ENCODE measurements around the gene PTH2. TPM values are rescaled to one million over a fixed set of nuclear protein-coding genes. Genes with fewer than 3 reads are reported as not detected.
"Not testable (repeated sequence)": the region's sequence is repeated elsewhere in the genome, so short reads cannot be mapped to it uniquely, and the experiment has no call there.

PTH2 gene
- polyA plus RNA-seq, 3 donors = not detected

DNA sequence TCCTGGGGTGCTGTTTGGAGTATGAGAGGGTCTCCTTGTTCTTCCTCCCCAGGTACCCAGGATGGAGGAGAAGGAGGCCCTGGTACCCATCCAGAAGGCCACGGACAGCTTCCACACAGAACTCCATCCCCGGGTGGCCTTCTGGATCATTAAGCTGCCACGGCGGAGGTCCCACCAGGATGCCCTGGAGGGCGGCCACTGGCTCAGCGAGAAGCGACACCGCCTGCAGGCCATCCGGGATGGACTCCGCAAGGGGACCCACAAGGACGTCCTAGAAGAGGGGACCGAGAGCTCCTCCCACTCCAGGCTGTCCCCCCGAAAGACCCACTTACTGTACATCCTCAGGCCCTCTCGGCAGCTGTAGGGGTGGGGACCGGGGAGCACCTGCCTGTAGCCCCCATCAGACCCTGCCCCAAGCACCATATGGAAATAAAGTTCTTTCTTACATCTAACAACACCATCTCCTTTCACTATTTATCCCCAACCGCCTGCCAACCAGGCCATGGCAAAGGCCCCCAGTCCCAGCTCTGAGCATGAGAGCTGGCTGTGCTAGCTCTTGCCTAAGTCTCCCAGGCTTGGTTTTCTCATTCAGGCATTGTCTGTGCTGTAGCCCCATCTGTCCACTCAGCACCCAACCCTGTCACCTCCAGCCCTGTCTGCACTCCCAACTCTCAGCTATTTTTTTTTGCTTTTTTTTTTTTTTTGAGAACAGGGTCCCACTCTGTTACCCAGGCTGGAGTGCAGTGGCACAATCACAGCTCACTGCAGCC is 48.4 kb downstream of the PTH2 start:
- H3K4me1 Mint-ChIP-seq = no peaks in the 10 kb centered on the region
- Histone ChIP-seq H3K4me2 (replicated peaks; ENCODE audit: extremely low read depth, low read length, poor library complexity, severe bottlenecking) (no peak overlapping the region), H3K79me2 (ENCODE audit: insufficient read depth, low read length) (no peaks in the 10 kb centered on the region), H3K4me1 (ENCODE audit: control insufficient read depth in 1 of 2, insufficient read depth in 2 of 2, low read length in 2 of 2) (no peaks in the 10 kb centered on the region), H3K27me3 (ENCODE audit: control insufficient read depth in 2 of 2, insufficient read depth in 2 of 2, low read length in 2 of 2) (no peaks in the 10 kb centered on the region), H3K9me3 (replicated peaks in 1 of 2; ENCODE audit: control insufficient read depth in 1 of 2, insufficient read depth in 1 of 2, low read length in 2 of 2) (peaks cover 2 to 9% of the 10 kb centered on the region in 2 donors), H3K4me3 (replicated peaks in 1 of 3; ENCODE audit: low read depth in 2 of 3, low read length in 3 of 3) (no peak overlapping the region), H3K36me3 (replicated peaks in 1 of 2; ENCODE audit: control insufficient read depth in 1 of 2, insufficient read depth in 2 of 2, low read length in 2 of 2) (no peaks in the 10 kb centered on the region), H3K9ac (ENCODE audit: insufficient read depth, low read length, poor library complexity, severe bottlenecking) (no peak overlapping the region), H3K27ac (ENCODE audit: low read depth in 1 of 2, low read length in 2 of 2) (no peak overlapping the region), H2AFZ (ENCODE audit: insufficient read depth, low read depth, low read length, poor library complexity, severe bottlenecking) (no peak overlapping the region), H4K20me1 (ENCODE audit: insufficient read depth, low read length) (no peaks in the 10 kb centered on the region)
- WGBS (ENCODE audit: insufficient coverage) = 94% methylated on average over 9 of the region's 16 CpGs
- peaks cover 6 to 12% (median 7%) of the 10 kb centered on the region in 3 donors for H3K27me3 Mint-ChIP-seq (ENCODE audit: low read depth in 3 of 3)
- no peak for DNase-seq
- intact Hi-C loops (cut with micrococcal nuclease) = loop anchor here in 1 of 2 donors (10.0 kb wide), 1 partner anchor 50 kb away; the partner anchor contains the start of genes GFY and PTH2
- peaks cover 4 to 13% (median 11%) of the 10 kb centered on the region in 7 donors for H3K9me3 Mint-ChIP-seq
- H3K4me3 Mint-ChIP-seq = no peak overlapping the region
- TF ChIP-seq, protein P1, sequence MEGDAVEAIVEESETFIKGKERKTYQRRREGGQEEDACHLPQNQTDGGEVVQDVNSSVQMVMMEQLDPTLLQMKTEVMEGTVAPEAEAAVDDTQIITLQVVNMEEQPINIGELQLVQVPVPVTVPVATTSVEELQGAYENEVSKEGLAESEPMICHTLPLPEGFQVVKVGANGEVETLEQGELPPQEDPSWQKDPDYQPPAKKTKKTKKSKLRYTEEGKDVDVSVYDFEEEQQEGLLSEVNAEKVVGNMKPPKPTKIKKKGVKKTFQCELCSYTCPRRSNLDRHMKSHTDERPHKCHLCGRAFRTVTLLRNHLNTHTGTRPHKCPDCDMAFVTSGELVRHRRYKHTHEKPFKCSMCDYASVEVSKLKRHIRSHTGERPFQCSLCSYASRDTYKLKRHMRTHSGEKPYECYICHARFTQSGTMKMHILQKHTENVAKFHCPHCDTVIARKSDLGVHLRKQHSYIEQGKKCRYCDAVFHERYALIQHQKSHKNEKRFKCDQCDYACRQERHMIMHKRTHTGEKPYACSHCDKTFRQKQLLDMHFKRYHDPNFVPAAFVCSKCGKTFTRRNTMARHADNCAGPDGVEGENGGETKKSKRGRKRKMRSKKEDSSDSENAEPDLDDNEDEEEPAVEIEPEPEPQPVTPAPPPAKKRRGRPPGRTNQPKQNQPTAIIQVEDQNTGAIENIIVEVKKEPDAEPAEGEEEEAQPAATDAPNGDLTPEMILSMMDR (IDR thresholded peaks at IDR 0.05) = no peak
- no peak overlapping the region for H3K27ac Mint-ChIP-seq
- H3K36me3 Mint-ChIP-seq = no peaks in the 10 kb centered on the region

DNA sequence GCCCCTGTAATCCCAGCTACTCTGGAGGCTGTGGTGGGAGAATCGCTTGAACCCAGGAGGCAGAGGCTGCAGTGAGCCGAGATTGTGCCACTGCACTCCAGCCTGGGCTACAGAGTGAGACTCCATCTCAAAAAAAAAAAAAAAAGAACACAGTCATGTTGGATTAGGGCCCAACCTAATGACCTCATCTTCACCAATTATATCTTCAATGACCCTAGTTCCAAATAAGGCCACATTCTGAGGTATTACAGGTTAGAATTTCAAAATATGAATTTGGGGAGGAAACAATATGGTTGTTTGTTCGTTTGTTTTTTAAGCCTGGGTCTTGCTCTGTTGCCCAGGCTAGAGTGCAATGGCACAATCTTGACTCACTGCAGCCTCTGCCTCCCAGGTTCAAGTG is 50.1 kb downstream of the PTH2 start:
- H2AFZ ChIP-seq (ENCODE audit: insufficient read depth, low read depth, low read length, poor library complexity, severe bottlenecking) = not testable (repeated sequence)

More for the DNA sequence above, 50.1 kb downstream of the PTH2 start:
- not testable (repeated sequence) for H3K4me3 Mint-ChIP-seq; H4K20me1 ChIP-seq (ENCODE audit: insufficient read depth, low read length); H3K4me2 ChIP-seq (replicated peaks; ENCODE audit: extremely low read depth, low read length, poor library complexity, severe bottlenecking); H3K9ac ChIP-seq (ENCODE audit: insufficient read depth, low read length, poor library complexity, severe bottlenecking); H3K36me3 ChIP-seq (replicated peaks in 1 of 2; ENCODE audit: control insufficient read depth in 1 of 2, insufficient read depth in 2 of 2, low read length in 2 of 2); H3K79me2 ChIP-seq (ENCODE audit: insufficient read depth, low read length); H3K27me3 ChIP-seq (ENCODE audit: control insufficient read depth in 2 of 2, insufficient read depth in 2 of 2, low read length in 2 of 2); H3K27ac Mint-ChIP-seq; H3K4me1 Mint-ChIP-seq; DNase-seq; H3K36me3 Mint-ChIP-seq; H3K4me1 ChIP-seq (ENCODE audit: control insufficient read depth in 1 of 2, insufficient read depth in 2 of 2, low read length in 2 of 2); H3K27ac ChIP-seq (ENCODE audit: low read depth in 1 of 2, low read length in 2 of 2); H3K4me3 ChIP-seq (replicated peaks in 1 of 3; ENCODE audit: low read depth in 2 of 3, low read length in 3 of 3)
- H3K27me3 Mint-ChIP-seq (ENCODE audit: low read depth in 3 of 3) = peaks cover 6 to 12% (median 7%) of the 10 kb centered on the region in 3 donors
- H3K9me3 Mint-ChIP-seq = peaks cover 9 to 27% (median 25%) of the 10 kb centered on the region in 7 donors
- 63% methylated on average over 1 of the region's 3 CpGs for WGBS (ENCODE audit: insufficient coverage)
- intact Hi-C loops (cut with micrococcal nuclease) = loop anchor here in 1 of 2 donors (10.0 kb wide), 1 partner anchor 52 kb away; the partner anchor contains the start of genes GFY and PTH2
- peaks cover 14 to 25% of the 10 kb centered on the region in 2 donors for H3K9me3 ChIP-seq (replicated peaks in 1 of 2; ENCODE audit: control insufficient read depth in 1 of 2, insufficient read depth in 1 of 2, low read length in 2 of 2)

Other genes starting within 250 kb of the PTH2 start
- gene SLC6A16, start 98.2 kb downstream of the PTH2 start, polyA plus RNA-seq = 1 to 10 TPM in 1 of 3 donors, under 1 TPM in 2; 0.21 to 1.5 (median 0.55) TPM
- 100 to 1,000 TPM; 147 to 380 (median 194) TPM for gene CD37, start 88.0 kb downstream of the PTH2 start, polyA plus RNA-seq
- gene TEAD2, start 61.0 kb downstream of the PTH2 start, polyA plus RNA-seq = not detected
- not detected for gene DKKL1, start 59.6 kb downstream of the PTH2 start, polyA plus RNA-seq
- gene KASH5, start 35.2 kb downstream of the PTH2 start, polyA plus RNA-seq = not detected
- gene GFY, start 1.9 kb upstream of the PTH2 start, polyA plus RNA-seq = not detected
- gene SLC17A7, start 18.1 kb upstream of the PTH2 start, polyA plus RNA-seq = under 1 TPM in 2 of 3 donors, not detected in 1; 0.04 to 0.09 TPM
- gene PIH1D1, start 28.4 kb upstream of the PTH2 start, polyA plus RNA-seq = 100 to 1,000 TPM in 1 of 3 donors, 10 to 100 TPM in 2; 62.3 to 102 (median 83.9) TPM
- 10 to 100 TPM; 30.8 to 39.5 (median 31.2) TPM for gene ALDH16A1, start 29.8 kb upstream of the PTH2 start, polyA plus RNA-seq
- 10 to 100 TPM in 1 of 3 donors, 1 to 10 TPM in 2; 5.0 to 13.8 (median 6.9) TPM for gene FLT3LG, start 50.8 kb upstream of the PTH2 start, polyA plus RNA-seq
- gene RPL13A, start 64.2 kb upstream of the PTH2 start, polyA plus RNA-seq = 1,000 to 10,000 TPM in 1 of 3 donors, 100 to 1,000 TPM in 2; 655 to 1,621 (median 663) TPM
- gene RPS11, start 73.0 kb upstream of the PTH2 start, polyA plus RNA-seq = 1,000 to 10,000 TPM; 1,103 to 4,925 (median 1,481) TPM
- 100 to 1,000 TPM; 720 to 930 (median 724) TPM for gene FCGRT, start 89.2 kb upstream of the PTH2 start, polyA plus RNA-seq
- gene RCN3, start 104.6 kb upstream of the PTH2 start, polyA plus RNA-seq = 10 to 100 TPM in 1 of 3 donors, not detected in 2; 50.2 TPM
- 100 to 1,000 TPM in 1 of 3 donors, 10 to 100 TPM in 2; 63.4 to 120 (median 96.4) TPM for gene NOSIP, start 157.1 kb upstream of the PTH2 start, polyA plus RNA-seq
- under 1 TPM in 1 of 3 donors, not detected in 2; 0.49 TPM for gene PRRG2, start 157.9 kb upstream of the PTH2 start, polyA plus RNA-seq
- 1 to 10 TPM in 1 of 3 donors, under 1 TPM in 2; 0.04 to 3.3 (median 0.11) TPM for gene PRR12, start 167.7 kb upstream of the PTH2 start, polyA plus RNA-seq
- gene RRAS, start 216.7 kb upstream of the PTH2 start, polyA plus RNA-seq = 10 to 100 TPM; 74.9 to 91.7 (median 80.0) TPM
- gene SCAF1, start 218.8 kb upstream of the PTH2 start, polyA plus RNA-seq = 1 to 10 TPM in 1 of 3 donors, under 1 TPM in 2; 0.39 to 7.5 (median 0.68) TPM
- gene IRF3, start 242.4 kb upstream of the PTH2 start, polyA plus RNA-seq = 100 to 1,000 TPM in 1 of 3 donors, 10 to 100 TPM in 2; 29.8 to 115 (median 41.1) TPM
- 10 to 100 TPM in 1 of 3 donors, 1 to 10 TPM in 2; 5.7 to 10.3 (median 8.6) TPM for gene BCL2L12, start 242.5 kb upstream of the PTH2 start, polyA plus RNA-seq